CD14-positive monocyte (primary cell): Measurements from ENCODE around the gene WDR6. TPM values are rescaled to one million over a fixed set of nuclear protein-coding genes. Genes with fewer than 3 reads are reported as not detected.
"Not testable (repeated sequence)": the region's sequence is repeated elsewhere in the genome, so short reads cannot be mapped to it uniquely, and the experiment has no call there.

ENCODE experiments used
- DNase-seq, 3 donors: peaks; one replicate each; pipeline ENCODE4 v3.0.0-alpha.2; 2011 to 2022
- H2AFZ ChIP-seq: 2 replicates; pipeline ENCODE4 v1.6.0; 2012; ENCODE audit warnings: mild to moderate bottlenecking, low read depth, low read length, inconsistent platforms; ENCODE audit not compliant: insufficient read depth, poor library complexity, severe bottlenecking
- H3K27ac ChIP-seq, 2 donors: 1 replicate in 1 of 2; 2 replicates in 1 of 2; pipeline ENCODE4 v1.5.1; 2012 to 2013; ENCODE audit warnings: low read length in 2 of 2, control low read depth in 1 of 2, inconsistent platforms in 1 of 2, low read depth in 1 of 2, mild to moderate bottlenecking in 1 of 2
- H3K27me3 ChIP-seq, 2 donors: one replicate each; pipeline versions ENCODE4 v1.6.0 to v1.6.1; 2011 to 2013; ENCODE audit warnings: low read length in 2 of 2; ENCODE audit not compliant: control insufficient read depth in 2 of 2, insufficient read depth in 2 of 2
- H3K36me3 ChIP-seq, 2 donors: replicated peaks in 1 of 2; 1 replicate in 1 of 2; 2 replicates in 1 of 2; pipeline versions ENCODE4 v1.5.1 to v1.6.1; 2012 to 2013; ENCODE audit warnings: low read length in 2 of 2, control low read depth in 1 of 2, inconsistent platforms in 1 of 2, mild to moderate bottlenecking in 1 of 2; ENCODE audit not compliant: insufficient read depth in 2 of 2, control insufficient read depth in 1 of 2
- H3K4me1 ChIP-seq, 2 donors: 1 replicate in 1 of 2; 2 replicates in 1 of 2; pipeline versions ENCODE4 v1.5.1 to v1.6.1; 2012 to 2013; ENCODE audit warnings: low read length in 2 of 2, control low read depth in 1 of 2, inconsistent platforms in 1 of 2, mild to moderate bottlenecking in 1 of 2, moderate library complexity in 1 of 2; ENCODE audit not compliant: insufficient read depth in 2 of 2, control insufficient read depth in 1 of 2
- H3K4me2 ChIP-seq: replicated peaks from 2 replicates; pipeline ENCODE3; 2012; ENCODE audit warnings: low read length, moderate library complexity, mild to moderate bottlenecking; ENCODE audit not compliant: poor library complexity, severe bottlenecking; ENCODE audit errors: extremely low read depth
- H3K4me3 ChIP-seq, 3 experiments: fragments of 200-600 bp in 1 of 3; sonication (generic) in 1 of 3; replicated peaks in 1 of 3; 1 replicate in 2 of 3; 2 replicates in 1 of 3; pipeline ENCODE4 v1.5.1; 2011 to 2013; ENCODE audit warnings: low read length in 3 of 3, mild to moderate bottlenecking in 3 of 3, control low read depth in 2 of 3, low read depth in 2 of 3, inconsistent platforms in 1 of 3, moderate library complexity in 1 of 3
- H3K79me2 ChIP-seq: 2 replicates; pipeline ENCODE4 v1.6.0; 2012; ENCODE audit warnings: mild to moderate bottlenecking, control low read depth, inconsistent platforms, low read length, moderate library complexity; ENCODE audit not compliant: insufficient read depth
- H3K9ac ChIP-seq: 2 replicates; pipeline ENCODE4 v1.6.0; 2017; ENCODE audit warnings: low read length, mild to moderate bottlenecking; ENCODE audit not compliant: insufficient read depth, poor library complexity, severe bottlenecking
- H3K9me3 ChIP-seq, 2 donors: replicated peaks in 1 of 2; 1 replicate in 1 of 2; 2 replicates in 1 of 2; pipeline versions ENCODE4 v1.5.1 to v1.6.1; 2012 to 2013; ENCODE audit warnings: low read length in 2 of 2, control low read depth in 1 of 2; ENCODE audit not compliant: control insufficient read depth in 1 of 2, insufficient read depth in 1 of 2
- H4K20me1 ChIP-seq: 2 replicates; pipeline ENCODE4 v1.6.0; 2012; ENCODE audit warnings: mild to moderate bottlenecking, low read length, control low read depth, moderate library complexity; ENCODE audit not compliant: insufficient read depth
- H3K27ac Mint-ChIP-seq, 7 donors: one replicate each; pipeline ENCODE4 v1.8.0; 2020; ENCODE audit warnings: mild to moderate bottlenecking in 7 of 7, mixed read lengths in 7 of 7, moderate library complexity in 6 of 7, inconsistent platforms in 2 of 7
- H3K27me3 Mint-ChIP-seq, 3 donors: one replicate each; pipeline ENCODE4 v1.8.0; 2021 to 2022; ENCODE audit warnings: low read depth in 3 of 3, mild to moderate bottlenecking in 3 of 3, mixed read lengths in 3 of 3, moderate library complexity in 3 of 3, inconsistent platforms in 1 of 3
- H3K36me3 Mint-ChIP-seq, 2 donors: one replicate each; pipeline ENCODE4 v1.8.0; 2020; ENCODE audit warnings: mixed read lengths in 2 of 2, inconsistent platforms in 1 of 2, mild to moderate bottlenecking in 1 of 2
- H3K4me1 Mint-ChIP-seq: one replicate; pipeline ENCODE4 v1.8.0; 2020; ENCODE audit warnings: mild to moderate bottlenecking, mixed read lengths
- H3K4me3 Mint-ChIP-seq, 2 donors: one replicate each; pipeline ENCODE4 v1.8.0; 2020; ENCODE audit warnings: mild to moderate bottlenecking in 2 of 2, mixed read lengths in 2 of 2, moderate library complexity in 1 of 2
- H3K9me3 Mint-ChIP-seq, 7 donors: one replicate each; pipeline ENCODE4 v1.8.0; 2020 to 2022; ENCODE audit warnings: mixed read lengths in 7 of 7, mild to moderate bottlenecking in 6 of 7, moderate library complexity in 6 of 7, inconsistent platforms in 2 of 7
- WGBS: methylation state at CpG from one replicate; pipeline ENCODE4 v1.1.5; 2013; ENCODE audit warnings: missing lambda C conversion rate; ENCODE audit not compliant: insufficient coverage; 5-methylcytosine and 5-hydroxymethylcytosine counted together
- intact Hi-C, 2 donors: fragments of 100-400 bp; cut with micrococcal nuclease; formaldehyde crosslinking; loops; one replicate each; pipeline versions ENCODE4 v1.15.0 to v1.15.1; 2023
- polyA plus RNA-seq, 3 donors: library from polyadenylated mRNA; depleted of rRNA in 1 of 3; unstranded in 2 of 3; stranded (reverse) in 1 of 3; fragments of 300-500 nt in 2 of 3; fragments of >200 nt in 1 of 3; fragmentation: Illumina TruSeq in 2 of 3; gene quantifications; 1 replicate in 2 of 3; 2 replicates in 1 of 3; pipeline ENCODE4 v1.2.3, GENCODE V29; 2012 to 2021
- TF ChIP-seq, protein P1 (sequence below): fragments of 200-600 bp; IDR thresholded peaks from one replicate; pipeline ENCODE4 v1.8.0; 2022; ENCODE audit warnings: antibody characterized with exemption, mild to moderate bottlenecking

The WDR6 gene
- polyA plus RNA-seq, 3 donors = 30.6 to 103 (median 46.3) TPM

- peak; percentile 75 to 84 (median 80) for DNase-seq
Observed at GRCh38 chr3:49007771-49008528, 759 bp downstream of the WDR6 start.

GRCh38 chr3:49008627-49009026 is 1.4 kb downstream of the WDR6 start:
- Histone ChIP-seq H3K4me1 (peaks cover 20 to 34% of the 10 kb centered on the region in 2 donors), H3K27ac (peak overlapping the region in 1 of 2 donors; percentile 48), H3K36me3 (peaks cover 19 to 24% of the 10 kb centered on the region in 2 donors), H3K4me3 (peak overlapping the region in 1 of 3 experiments; percentile 93), H4K20me1 (peaks cover 32% of the 10 kb centered on the region), H3K4me2 (peak overlapping the region; percentile 93), H3K79me2 (peaks cover 44% of the 10 kb centered on the region)
- intact Hi-C loops = loop anchor here in 1 of 2 donors (1.0 kb wide), 1 partner anchor 12 kb away; no protein-coding TSS in a partner anchor
- peak overlapping the region; percentile 81 to 99 (median 94) for H3K27ac Mint-ChIP-seq
- H2AFZ ChIP-seq, H3K9me3 ChIP-seq, H3K27me3 ChIP-seq, H3K27me3 Mint-ChIP-seq, H3K9me3 Mint-ChIP-seq, DNase-seq, H3K9ac ChIP-seq: not testable (repeated sequence)
- peak overlapping the region; percentile 95 to 98 for H3K4me3 Mint-ChIP-seq
- peaks cover 9 to 35% of the 10 kb centered on the region in 2 donors for H3K36me3 Mint-ChIP-seq
- peaks cover 23% of the 10 kb centered on the region for H3K4me1 Mint-ChIP-seq
- 71% methylated on average over 1 of the region's 5 CpGs for WGBS

More at GRCh38 chr3:49007771-49008528, 759 bp downstream of the WDR6 start:
- TF ChIP-seq, protein P1, sequence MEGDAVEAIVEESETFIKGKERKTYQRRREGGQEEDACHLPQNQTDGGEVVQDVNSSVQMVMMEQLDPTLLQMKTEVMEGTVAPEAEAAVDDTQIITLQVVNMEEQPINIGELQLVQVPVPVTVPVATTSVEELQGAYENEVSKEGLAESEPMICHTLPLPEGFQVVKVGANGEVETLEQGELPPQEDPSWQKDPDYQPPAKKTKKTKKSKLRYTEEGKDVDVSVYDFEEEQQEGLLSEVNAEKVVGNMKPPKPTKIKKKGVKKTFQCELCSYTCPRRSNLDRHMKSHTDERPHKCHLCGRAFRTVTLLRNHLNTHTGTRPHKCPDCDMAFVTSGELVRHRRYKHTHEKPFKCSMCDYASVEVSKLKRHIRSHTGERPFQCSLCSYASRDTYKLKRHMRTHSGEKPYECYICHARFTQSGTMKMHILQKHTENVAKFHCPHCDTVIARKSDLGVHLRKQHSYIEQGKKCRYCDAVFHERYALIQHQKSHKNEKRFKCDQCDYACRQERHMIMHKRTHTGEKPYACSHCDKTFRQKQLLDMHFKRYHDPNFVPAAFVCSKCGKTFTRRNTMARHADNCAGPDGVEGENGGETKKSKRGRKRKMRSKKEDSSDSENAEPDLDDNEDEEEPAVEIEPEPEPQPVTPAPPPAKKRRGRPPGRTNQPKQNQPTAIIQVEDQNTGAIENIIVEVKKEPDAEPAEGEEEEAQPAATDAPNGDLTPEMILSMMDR = no peak
- peak overlapping the region; percentile 93 for H3K4me2 ChIP-seq
- H3K4me3 ChIP-seq = peak overlapping the region; percentile 57 to 94 (median 93)
- H3K9me3 ChIP-seq = no peaks in the 10 kb centered on the region
- peak overlapping the region; percentile 95 to 98 for H3K4me3 Mint-ChIP-seq
- H2AFZ ChIP-seq = peak overlapping the region; percentile 94
- peaks cover 23% of the 10 kb centered on the region for H3K4me1 Mint-ChIP-seq
- no peaks in the 10 kb centered on the region for H3K27me3 ChIP-seq
- intact Hi-C loops = loop anchor here (1.0 to 2.0 kb wide), 2 partner anchors 12 to 19 kb away; no protein-coding TSS in a partner anchor
- peaks cover 7 to 28% of the 10 kb centered on the region in 2 donors for H3K36me3 Mint-ChIP-seq
- peak overlapping the region; percentile 90 to 97 for H3K27ac ChIP-seq
- H3K9ac ChIP-seq = peak overlapping the region; percentile 90
- H3K27ac Mint-ChIP-seq = peak overlapping the region; percentile 94 to 99 (median 99)
- 16% methylated on average over 28 of the region's 41 CpGs for WGBS
- H3K27me3 Mint-ChIP-seq = peaks cover 0 to 1% (median 0%) of the 10 kb centered on the region in 3 donors
- peaks cover 15 to 18% of the 10 kb centered on the region in 2 donors for H3K36me3 ChIP-seq
- H3K9me3 Mint-ChIP-seq = no peaks in the 10 kb centered on the region
- peaks cover 26% of the 10 kb centered on the region for H4K20me1 ChIP-seq
- H3K4me1 ChIP-seq = peaks cover 20 to 34% of the 10 kb centered on the region in 2 donors
- peaks cover 39% of the 10 kb centered on the region for H3K79me2 ChIP-seq
